Neural progenitor cell (in vitro differentiated cells): ENCODE data around the gene DNM2.

ENCODE experiments used
- CTCF ChIP-seq: fragments of 200-600 bp; sonication (generic); IDR thresholded peaks from 2 replicates; pipeline ENCODE4 v1.5.1; 2017; ENCODE audit warnings: antibody characterized with exemption, mild to moderate bottlenecking
- EZH2 ChIP-seq: fragments of 200-600 bp; sonication (generic); IDR thresholded peaks from 2 replicates; pipeline ENCODE4 v1.6.1; 2017; ENCODE audit warnings: antibody characterized with exemption, mild to moderate bottlenecking, moderate library complexity
- EZH2phosphoT487 ChIP-seq: fragments of 200-600 bp; sonication (generic); IDR thresholded peaks from 2 replicates; pipeline ENCODE4 v1.6.1; 2017; ENCODE audit warnings: antibody characterized with exemption

- TF ChIP-seq EZH2 (no peak), CTCF (no peak), EZH2phosphoT487 (no peak)
These were observed 31.1 kb downstream of the DNM2 start for GRCh38 chr19:10748927-10749434.
